HCT116 (cell line): ENCODE results near the gene CLCN3. TPM values are rescaled to one million over a fixed set of nuclear protein-coding genes. Genes with fewer than 3 reads are reported as not detected.

ENCODE experiments used
- ATAC-seq: fragments of 200-7000 bp; cut with Tn5 transposase; 2 replicates; pipeline ENCODE4 v1.9.1; 2020; ENCODE audit warnings: mild to moderate bottlenecking, moderate library complexity
- BruUV-seq: library from RNA; stranded (reverse); fragments of 400-500 nt; replicated peaks from 2 replicates; lab custom pipeline; 2021; lab: Mats Ljungman, UMichigan
- CTCF ChIA-PET: fragments of 300-600 bp; sonication (Branson Sonifier 250); formaldehyde crosslinking; loops from one replicate; lab custom pipeline; 2021; ENCODE audit warnings: antibody characterized with exemption; lab: Charles Lee
- POLR2A ChIA-PET: fragments of 300-600, 350-600 bp; sonication (Branson Sonifier 250); formaldehyde crosslinking; loops from one replicate; lab custom pipeline; 2021; ENCODE audit warnings: antibody characterized with exemption; lab: Charles Lee
- RAD21 ChIA-PET, 2 experiments: fragments of 300-600 bp; sonication (Branson Sonifier 250); formaldehyde crosslinking; loops; one replicate each; lab custom pipeline; 2023; ENCODE audit warnings: low total read pairs in 2 of 2; ENCODE audit not compliant: uncharacterized antibody in 2 of 2, unreplicated experiment in 2 of 2, low non-redundant PET in 1 of 2; lab: Charles Lee
- DNase-seq: peaks from one replicate; pipeline ENCODE4 v3.0.0-alpha.2; 2010; ENCODE audit warnings: low read depth, low spot score
- H2AFZ ChIP-seq: fragments of 200-600 bp; shearing (Covaris generic), sonication (generic); 2 replicates; pipeline ENCODE4 v1.6.1; 2017; ENCODE audit warnings: low read depth, mixed run types, mixed read lengths, antibody characterized with exemption, low read length; ENCODE audit not compliant: poor library complexity, severe bottlenecking
- H3K27ac ChIP-seq: 2 replicates; pipeline ENCODE4 v1.5.1; 2012; ENCODE audit warnings: low read depth, low read length
- H3K27me3 ChIP-seq: fragments of 200-600 bp; sonication (generic); 2 replicates; pipeline ENCODE4 v1.6.1; 2016; ENCODE audit warnings: mixed run types, low read length, mixed read lengths; ENCODE audit not compliant: insufficient read depth
- H3K36me3 ChIP-seq, 2 experiments: fragments of 200-500 bp in 1 of 2; fragments of 200-600 bp in 1 of 2; sonication (Bioruptor generic) in 1 of 2; sonication (generic) in 1 of 2; 2 replicates each; pipeline versions ENCODE4 v1.5.1 to v1.6.1; 2014 to 2016; ENCODE audit warnings: low read length in 2 of 2, inconsistent platforms in 1 of 2, mixed read lengths in 1 of 2, mixed run types in 1 of 2; ENCODE audit not compliant: insufficient read depth in 2 of 2, control insufficient read depth in 1 of 2
- H3K4me1 ChIP-seq, 2 experiments: fragments of 200-600 bp in 1 of 2; sonication (generic) in 1 of 2; 2 replicates each; pipeline versions ENCODE4 v1.5.1 to v1.6.1; 2012 to 2017; ENCODE audit warnings: low read length in 2 of 2, inconsistent platforms in 1 of 2, mild to moderate bottlenecking in 1 of 2, mixed read lengths in 1 of 2, mixed run types in 1 of 2, moderate library complexity in 1 of 2; ENCODE audit not compliant: insufficient read depth in 2 of 2, control insufficient read depth in 1 of 2
- H3K4me2 ChIP-seq: fragments of 200-600 bp; sonication (generic); 2 replicates; pipeline ENCODE4 v1.6.1; 2017; ENCODE audit warnings: mixed run types, low read length, mixed read lengths
- H3K4me3 ChIP-seq, 2 experiments: fragments of 200-600 bp in 1 of 2; sonication (generic) in 1 of 2; replicated peaks in 1 of 2; 2 replicates each; pipeline ENCODE4 v1.5.1; 2011 to 2016; ENCODE audit warnings: low read length in 2 of 2, control low read depth in 1 of 2, low read depth in 1 of 2, mild to moderate bottlenecking in 1 of 2, mixed read lengths in 1 of 2, mixed run types in 1 of 2
- H3K79me2 ChIP-seq: fragments of 200-600 bp; sonication (generic); 2 replicates; pipeline ENCODE4 v1.6.1; 2017; ENCODE audit warnings: mild to moderate bottlenecking, mixed run types, low read length, moderate library complexity, mixed read lengths; ENCODE audit not compliant: insufficient read depth
- H3K9ac ChIP-seq: fragments of 200-600 bp; sonication (generic); 2 replicates; pipeline ENCODE4 v1.6.1; 2016; ENCODE audit warnings: low read length, mixed read lengths
- H3K9me2 ChIP-seq: fragments of 200-600 bp; sonication (generic), shearing (Covaris generic); 2 replicates; pipeline ENCODE4 v1.6.1; 2017; ENCODE audit warnings: mixed run types, mild to moderate bottlenecking, moderate library complexity; ENCODE audit not compliant: insufficient read depth
- H3K9me3 ChIP-seq, 2 experiments: fragments of 200-500 bp in 1 of 2; fragments of 200-600 bp in 1 of 2; sonication (Bioruptor generic) in 1 of 2; sonication (generic) in 1 of 2; 2 replicates each; pipeline ENCODE4 v1.6.1; 2014 to 2017; ENCODE audit warnings: low read length in 2 of 2, mixed read lengths in 2 of 2, inconsistent platforms in 1 of 2, low read depth in 1 of 2, mild to moderate bottlenecking in 1 of 2, mixed run types in 1 of 2, moderate library complexity in 1 of 2; ENCODE audit not compliant: control insufficient read depth in 1 of 2, insufficient read depth in 1 of 2
- H4K20me1 ChIP-seq: fragments of 200-600 bp; sonication (generic), shearing (Covaris generic); 2 replicates; pipeline ENCODE4 v1.6.1; 2017; ENCODE audit warnings: mixed run types, mild to moderate bottlenecking, moderate library complexity; ENCODE audit not compliant: insufficient read depth
- ATF3 ChIP-seq: IDR thresholded peaks from 2 replicates; pipeline ENCODE4 v1.6.1; 2012
- CBX3 ChIP-seq: IDR thresholded peaks from 2 replicates; pipeline ENCODE4 v1.6.1; 2012; ENCODE audit warnings: low read depth
- CEBPB ChIP-seq: IDR thresholded peaks from 2 replicates; pipeline ENCODE4 v1.6.1; 2012; ENCODE audit warnings: low read depth
- CTCF ChIP-seq, 3 experiments: fragments of 200-600 bp in 1 of 3; sonication (generic) in 1 of 3; IDR thresholded peaks in 2 of 3; conservative IDR thresholded peaks in 1 of 3; 2 replicates each; pipeline ENCODE4 v1.5.1; 2012 to 2017; ENCODE audit warnings: low read depth in 2 of 3, low read length in 2 of 3, antibody characterized with exemption in 1 of 3, borderline replicate concordance in 1 of 3, control low read depth in 1 of 3, mild to moderate bottlenecking in 1 of 3, mixed read lengths in 1 of 3, mixed run types in 1 of 3, moderate library complexity in 1 of 3; ENCODE audit not compliant: insufficient read depth in 1 of 3
- EGR1 ChIP-seq: IDR thresholded peaks from 2 replicates; pipeline ENCODE4 v1.6.1; 2012; ENCODE audit warnings: low read depth
- ELF1 ChIP-seq: IDR thresholded peaks from 2 replicates; pipeline ENCODE4 v1.6.1; 2012; ENCODE audit warnings: low read depth, borderline replicate concordance
- EZH2 ChIP-seq: fragments of 200-600 bp; sonication (generic); IDR thresholded peaks from 2 replicates; pipeline ENCODE4 v1.6.1; 2017; ENCODE audit warnings: antibody characterized with exemption, mixed run types
- EZH2phosphoT487 ChIP-seq: fragments of 200-600 bp; IDR thresholded peaks from 2 replicates; pipeline ENCODE4 v1.6.1; 2018; ENCODE audit warnings: antibody characterized with exemption, borderline replicate concordance
- FOSL1 ChIP-seq: IDR thresholded peaks from 2 replicates; pipeline ENCODE4 v1.6.1; 2012; ENCODE audit warnings: low read depth
- JUND ChIP-seq: IDR thresholded peaks from 2 replicates; pipeline ENCODE4 v1.6.1; 2012
- MAX ChIP-seq: IDR thresholded peaks from 2 replicates; pipeline ENCODE4 v1.6.1; 2012
- POLR2A ChIP-seq: IDR thresholded peaks from 2 replicates; pipeline ENCODE4 v1.7.0; 2011; ENCODE audit warnings: borderline replicate concordance; ENCODE audit not compliant: insufficient read depth, insufficient read length; ENCODE audit errors: extremely low read depth
- POLR2AphosphoS5 ChIP-seq: IDR thresholded peaks from 2 replicates; pipeline ENCODE4 v1.6.1; 2011; ENCODE audit warnings: mild to moderate bottlenecking, low read depth, low read length, moderate library complexity
- RAD21 ChIP-seq: IDR thresholded peaks from 2 replicates; pipeline ENCODE4 v1.6.1; 2012; ENCODE audit warnings: low read depth, mild to moderate bottlenecking
- REST ChIP-seq: IDR thresholded peaks from 2 replicates; pipeline ENCODE4 v1.6.1; 2012; ENCODE audit warnings: low read depth
- TCF7L2 ChIP-seq: IDR thresholded peaks from 2 replicates; pipeline ENCODE4 v1.7.0; 2011; ENCODE audit warnings: borderline replicate concordance, inconsistent platforms; ENCODE audit not compliant: insufficient read depth, insufficient read length; ENCODE audit errors: extremely low read depth
- YY1 ChIP-seq: IDR thresholded peaks from 2 replicates; pipeline ENCODE4 v1.6.1; 2011; ENCODE audit warnings: low read length, low read depth, moderate library complexity, mild to moderate bottlenecking; ENCODE audit not compliant: insufficient replicate concordance; ENCODE audit errors: extremely low read depth
- ZBTB33 ChIP-seq: IDR thresholded peaks from 2 replicates; pipeline ENCODE4 v1.6.1; 2011; ENCODE audit warnings: mild to moderate bottlenecking, low read length, moderate library complexity; ENCODE audit not compliant: insufficient replicate concordance; ENCODE audit errors: extremely low read depth
- ZFX ChIP-seq: fragments of 450-650 bp; IDR thresholded peaks from 2 replicates; pipeline ENCODE4 v1.6.1; 2017
- ZNF274 ChIP-seq: fragments of 200-500 bp; sonication (Bioruptor generic); IDR thresholded peaks from 2 replicates; pipeline ENCODE4 v1.6.1; 2014; ENCODE audit warnings: mild to moderate bottlenecking, low read depth, low read length, inconsistent platforms
- intact Hi-C: fragments of 100-400 bp; cut with micrococcal nuclease; formaldehyde crosslinking; loops from 2 replicates; pipeline ENCODE4 v1.10.0; 2022
- total RNA-seq: library from RNA; stranded (reverse); gene quantifications from one replicate; pipeline ENCODE4 v1.2.1, GENCODE V29; 2021; ENCODE audit not compliant: unreplicated experiment

CLCN3 gene
- total RNA-seq, 1 experiment from 2014 or later, result 60.4 TPM

- Histone ChIP-seq H3K79me2 (peaks cover 27% of the 10 kb centered on the region), H3K36me3 (peaks cover 0 to 3% of the 10 kb centered on the region in 2 experiments; a peak in 1 of 4 replicates), H3K4me1 (no peaks in the 10 kb centered on the region), H3K27ac (no peak overlapping the region), H3K9me2 (no peaks in the 10 kb centered on the region), H3K4me3 (no peak overlapping the region), H3K9me3 (no peaks in the 10 kb centered on the region), H3K27me3 (no peaks in the 10 kb centered on the region), H2AFZ (no peak overlapping the region), H3K9ac (no peak overlapping the region), H3K4me2 (no peak overlapping the region), H4K20me1 (no peaks in the 10 kb centered on the region)
- intact Hi-C loops, result no loop called here
- no peak for TF ChIP-seq REST
- no peak for TF ChIP-seq YY1
- TF ChIP-seq EZH2, result no peak
- TF ChIP-seq CTCF (IDR thresholded peaks at IDR 0.05 in 2 of 3, conservative IDR thresholded peaks at IDR 0.05 in 1 of 3; ENCODE audit: borderline replicate concordance in 1 of 3, insufficient read depth in 1 of 3, low read depth in 2 of 3, low read length in 2 of 3), result no peak
- no peak for TF ChIP-seq FOSL1
- TF ChIP-seq ZBTB33, result no peak
- TF ChIP-seq JUND, result no peak
- TF ChIP-seq ATF3, result no peak
- no peak for TF ChIP-seq CEBPB
- TF ChIP-seq EGR1, result no peak
- no peak for TF ChIP-seq ZNF274
- no peak for TF ChIP-seq POLR2A
- no peak for TF ChIP-seq TCF7L2
- TF ChIP-seq ZFX, result no peak
- TF ChIP-seq EZH2phosphoT487, result no peak
- no peak for TF ChIP-seq POLR2AphosphoS5
- TF ChIP-seq RAD21, result no peak
- no peak for TF ChIP-seq MAX
- no peak for TF ChIP-seq ELF1
- TF ChIP-seq CBX3, result no peak
- CTCF ChIA-PET, result no interaction called here
- ATAC-seq (no peak), DNase-seq (no peak)
- no TSS peak for BruUV-seq
- POLR2A ChIA-PET, result interaction anchor here (1.6 kb wide), 1 partner anchor 17 kb away, joined by 3 read pairs; no protein-coding TSS in a partner anchor
- RAD21 ChIA-PET, result no interaction called here
Measured at GRCh38 chr4:169677150-169677748, 56.9 kb downstream of the CLCN3 start.
